OCI-LY3 (cell line): ENCODE data around the gene C2orf80.

Source experiments
- CTCF ChIP-seq: fragments of 200-600, 300-600 bp; sonication (generic); IDR thresholded peaks from 2 replicates; pipeline ENCODE4 v1.5.1; 2014; ENCODE audit warnings: antibody characterized with exemption, low read length, low read depth
- EZH2phosphoT487 ChIP-seq: fragments of 200-600 bp; shearing (Covaris generic); IDR thresholded peaks from 2 replicates; pipeline ENCODE4 v1.6.1; 2018; ENCODE audit warnings: antibody characterized with exemption, mixed run types, low read depth

DNA sequence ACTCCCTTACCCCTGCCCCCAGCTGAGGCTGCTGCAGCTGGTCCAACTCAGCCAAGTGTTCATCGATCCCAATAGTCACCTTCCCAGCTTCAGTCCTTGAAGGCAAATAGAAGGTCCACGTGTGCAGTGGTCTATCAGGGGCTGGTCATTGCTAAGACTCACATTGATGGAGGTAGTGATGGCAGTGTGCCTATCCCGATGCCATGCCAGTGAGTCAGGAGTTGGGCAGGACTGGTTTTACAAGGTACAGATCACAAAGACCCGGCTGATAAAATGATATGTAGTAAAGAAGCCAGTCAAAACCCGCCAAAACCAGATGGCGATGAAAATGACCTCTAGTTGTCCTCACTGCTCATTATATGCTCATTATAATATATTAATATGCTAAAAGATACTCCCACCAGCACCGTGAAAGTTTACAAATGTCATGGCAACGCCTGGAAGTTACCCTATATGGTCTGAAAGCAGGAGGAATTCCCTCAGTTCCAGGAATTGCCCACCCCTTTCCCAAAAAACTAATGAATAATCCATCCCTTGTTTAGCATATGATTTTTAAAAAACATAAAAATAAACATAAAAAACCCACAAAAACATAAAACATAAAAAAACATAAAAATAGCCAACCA, 2.9 kb upstream of the C2orf80 start:
- no peak for TF ChIP-seq CTCF
- no peak for TF ChIP-seq EZH2phosphoT487
